Frontal cortex (tissue), 4 donors: ENCODE results near the gene EP300. TPM values are rescaled to one million over a fixed set of nuclear protein-coding genes. Genes with fewer than 3 reads are reported as not detected.

Experiments used
- DNase-seq, 2 donors: peaks; one replicate each; pipeline ENCODE4 v3.0.0; 2012; ENCODE audit warnings: low spot score in 2 of 2
- FAIRE-seq: peaks from 2 replicates; lab custom pipeline; 2012; peaks lifted over from hg19 to GRCh38; lab: Jason Lieb, UNC
- small RNA-seq: library from RNA; depleted of rRNA; stranded (forward); fragments of <200 nt; gene quantifications from one replicate; pipeline ENCODE3, GENCODE V24; 2014
- total RNA-seq: library from RNA; depleted of rRNA; stranded (reverse); fragments of >200 nt; gene quantifications from one replicate; pipeline ENCODE4 v1.2.3, GENCODE V29; 2014
- donor health status: control.
- donor health status: control.
- donor health status: control.

EP300 gene
- total RNA-seq, 1 donor from 2014 or later = 52.6 TPM

DNA sequence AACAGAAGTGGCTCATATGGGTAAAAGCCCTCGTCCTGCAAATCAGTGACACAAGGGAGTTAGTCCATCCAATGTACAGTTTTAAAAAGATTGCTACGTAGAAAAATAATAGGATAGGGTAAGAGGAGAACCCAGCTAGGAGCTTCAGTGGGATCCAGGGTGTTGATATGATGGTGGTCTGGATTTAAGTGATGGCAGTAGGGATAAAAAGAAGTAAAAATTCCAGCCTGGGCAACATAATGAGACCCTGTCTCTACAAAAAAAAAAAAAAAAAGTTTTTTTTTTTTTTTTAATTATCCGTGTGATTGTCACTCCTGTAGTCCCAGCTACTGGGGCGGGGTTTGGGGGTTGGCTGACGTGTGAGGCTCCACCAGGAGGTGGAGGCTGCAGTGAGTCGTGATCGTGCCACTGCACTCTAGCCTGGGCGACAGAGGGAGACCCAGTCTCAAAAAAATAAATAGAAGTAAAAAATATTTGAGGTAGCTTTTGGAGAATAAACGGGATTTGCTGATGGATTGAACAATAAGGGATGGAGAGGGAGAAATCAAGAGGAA, 105.7 kb downstream of the EP300 start:
- DNase-seq (no peak), FAIRE-seq (no peak)

DNA sequence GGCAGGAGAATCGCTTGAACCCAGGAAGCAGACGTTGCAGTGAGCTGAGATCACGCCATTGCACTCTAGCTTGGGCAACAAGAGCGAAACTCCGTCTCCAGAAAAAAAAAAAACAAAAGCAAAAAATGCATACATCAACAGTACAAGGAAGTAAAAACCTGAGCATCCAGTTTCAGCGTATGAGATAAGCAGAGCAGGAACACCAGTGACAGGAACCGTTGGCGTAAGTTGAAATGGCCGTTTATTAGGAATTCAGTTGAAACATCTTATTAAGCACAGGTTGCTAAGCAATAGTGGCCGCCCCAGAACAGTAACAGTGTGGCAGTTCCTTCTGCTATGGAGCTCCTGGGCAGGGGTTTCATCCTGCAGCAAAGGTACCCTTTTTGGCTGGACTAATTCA, 108.7 kb downstream of the EP300 start:
- DNase-seq = no peak
- FAIRE-seq = no peak

- no peak for DNase-seq
- no peak for FAIRE-seq
Measured at GRCh38 chr22:41203118-41203517, 110.7 kb downstream of the EP300 start.

- DNase-seq = no peak
- FAIRE-seq = no peak
Measured at GRCh38 chr22:41204066-41204465, 111.7 kb downstream of the EP300 start.

DNA sequence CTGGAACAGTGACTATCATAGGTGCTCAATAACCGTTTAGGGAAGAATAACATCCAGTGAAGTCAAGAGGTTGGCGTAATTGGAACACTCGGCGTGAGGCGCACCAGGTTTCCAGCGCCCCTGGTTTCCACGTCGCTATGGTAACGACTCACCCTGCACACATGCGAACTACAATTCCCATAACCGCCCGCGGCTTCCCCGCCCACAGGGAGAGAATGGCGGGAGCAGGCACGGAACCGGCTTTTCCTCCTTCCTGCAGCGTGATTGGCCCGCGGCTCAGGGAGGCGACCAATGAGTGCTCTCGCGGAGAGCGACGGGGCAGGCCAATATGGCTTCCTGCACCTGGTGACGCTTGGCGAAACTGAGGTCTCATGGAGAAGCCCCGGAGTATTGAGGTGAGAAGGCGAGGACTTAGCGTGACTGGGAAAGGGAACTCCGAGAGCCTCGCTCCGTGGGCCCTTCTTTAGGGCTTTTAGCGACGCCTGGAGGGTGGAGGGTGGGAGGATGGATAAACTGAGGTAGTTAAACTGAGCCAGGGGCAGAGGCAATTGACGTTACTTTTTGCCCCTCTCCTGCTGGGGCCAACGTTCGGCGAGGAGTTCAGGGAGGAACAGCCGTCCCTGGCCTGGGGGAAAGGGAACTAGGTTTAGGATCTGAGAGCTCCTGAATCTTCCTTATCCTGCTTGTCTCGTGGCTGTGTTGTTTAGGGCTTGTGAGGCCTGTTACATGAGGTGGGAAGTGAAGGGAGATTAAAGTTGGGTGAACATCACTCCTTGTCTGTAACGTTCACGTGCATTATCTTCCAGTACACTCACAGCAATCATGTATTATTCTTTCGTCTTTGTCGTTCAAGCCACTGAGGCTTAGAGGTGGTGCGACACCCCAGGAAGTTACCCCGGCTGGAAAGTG, 112.9 kb downstream of the EP300 start, which contains the start of gene L3MBTL2:
L3MBTL2 (plus strand) TSS at position 321 of the 909 bp plus-strand sequence; CDS start at position 372, 51 bp downstream.
- peak; percentile 88 to 99 for DNase-seq
- FAIRE-seq = peak; percentile 90

- no peak for FAIRE-seq
Measured at GRCh38 chr22:41206719-41207118, 114.3 kb downstream of the EP300 start.

DNA sequence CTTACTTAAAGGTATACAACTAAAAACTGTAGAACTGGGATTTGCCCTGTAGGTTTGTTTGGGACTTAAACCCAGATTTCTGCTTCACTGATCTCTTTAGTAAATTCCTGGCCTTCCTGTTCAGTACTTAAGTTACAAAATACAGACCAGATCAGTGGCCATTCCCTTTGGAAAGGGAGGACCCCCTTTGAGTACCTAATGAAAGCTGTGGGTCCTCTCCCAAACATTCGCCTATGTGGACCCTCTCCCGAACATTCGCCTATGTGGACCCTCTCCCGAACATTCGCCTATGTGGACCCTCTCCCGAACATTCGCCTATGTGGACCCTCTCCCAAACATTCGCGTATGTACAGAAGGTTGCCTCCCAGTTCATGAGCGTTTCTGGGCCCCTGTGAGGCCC, 123.0 kb downstream of the EP300 start:
- FAIRE-seq (no peak), DNase-seq (no peak)

More at GRCh38 chr22:41206719-41207118, 114.3 kb downstream of the EP300 start:
- DNase-seq = no peak

- no peak for FAIRE-seq
- no peak for DNase-seq
Measured at GRCh38 chr22:41215926-41216325, 123.5 kb downstream of the EP300 start.

DNA sequence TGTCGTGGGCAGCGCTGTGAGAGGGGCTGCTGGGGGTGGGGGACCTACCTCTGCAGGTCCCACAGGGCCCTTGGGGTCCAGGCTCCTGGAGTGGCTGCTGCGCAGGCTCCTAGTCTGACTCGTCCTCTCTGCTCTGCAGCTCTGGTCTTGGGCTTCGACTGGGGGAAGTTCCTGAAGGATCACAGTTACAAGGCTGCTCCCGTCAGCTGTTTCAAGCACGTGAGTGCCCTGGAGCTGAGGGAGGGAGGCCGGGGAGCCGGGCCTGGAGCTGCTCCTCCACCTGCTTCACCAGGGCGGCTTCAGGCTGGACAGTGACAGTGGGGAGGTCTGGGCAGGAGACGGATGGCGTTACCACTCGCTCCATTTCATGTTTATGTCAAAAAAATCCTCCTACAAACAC, 124.6 kb downstream of the EP300 start:
- FAIRE-seq (no peak), DNase-seq (no peak)

GRCh38 chr22:41217553-41218157, 125.3 kb downstream of the EP300 start:
- DNase-seq (peak in 1 of 2 donors; percentile 74), FAIRE-seq (no peak)

- FAIRE-seq = no peak
- DNase-seq = no peak
Measured at GRCh38 chr22:41222846-41223507, 130.6 kb downstream of the EP300 start.

GRCh38 chr22:41223535-41223934, 131.1 kb downstream of the EP300 start:
- DNase-seq = no peak
- FAIRE-seq = no peak

DNA sequence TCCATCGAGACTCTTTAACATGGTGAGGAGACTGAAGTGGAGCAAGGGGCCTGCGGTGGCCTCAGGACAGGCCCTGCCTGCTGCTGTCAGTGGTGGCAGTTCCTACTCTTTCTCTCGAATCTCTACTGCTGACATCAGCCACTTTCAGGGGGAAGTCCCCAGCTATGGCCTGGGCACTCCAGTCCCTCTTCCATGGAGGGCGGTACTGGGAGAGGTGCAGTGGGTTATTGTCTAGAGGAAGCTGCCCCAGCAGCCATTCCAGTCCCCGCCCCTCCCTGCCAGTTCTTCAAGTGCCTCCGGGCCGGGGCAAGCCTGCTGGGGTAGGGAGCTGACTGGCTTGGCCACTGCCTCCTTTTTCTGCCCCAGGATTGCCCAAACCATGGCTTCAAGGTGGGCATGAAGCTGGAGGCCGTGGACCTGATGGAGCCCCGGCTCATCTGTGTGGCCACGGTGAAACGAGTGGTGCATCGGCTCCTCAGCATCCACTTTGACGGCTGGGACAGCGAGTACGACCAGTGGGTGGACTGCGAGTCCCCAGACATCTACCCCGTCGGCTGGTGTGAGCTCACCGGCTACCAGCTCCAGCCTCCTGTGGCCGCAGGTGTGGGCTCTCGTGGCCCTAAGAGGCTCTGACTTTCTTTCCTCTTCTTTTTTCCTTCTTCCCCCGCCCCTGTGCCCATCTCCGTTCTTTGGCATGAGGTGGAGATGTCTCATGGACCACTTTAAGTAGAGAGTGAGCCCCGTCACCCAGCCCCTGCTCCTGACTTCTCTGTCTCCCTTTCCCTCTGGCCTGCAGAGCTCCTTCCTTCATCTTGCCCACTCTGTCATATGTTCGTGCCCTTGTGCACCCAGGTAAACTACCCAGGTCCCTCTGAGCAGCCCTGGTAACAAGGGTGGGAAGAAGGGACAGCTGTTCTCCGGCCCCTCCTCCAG, 134.6 kb downstream of the EP300 start:
- no peak for FAIRE-seq
- DNase-seq = no peak

GRCh38 chr22:41229215-41229614, 136.8 kb downstream of the EP300 start:
- no peak for FAIRE-seq
- DNase-seq = no peak

Small RNA genes within 50 kb of the gene (small RNA-seq; reads per million reads assigned to genes)
- gene RF00019 (not detected), gene RNU6-375P (not detected)

Other genes starting within 250 kb of the EP300 start
- 178 TPM for gene ST13, start 236.0 kb upstream of the EP300 start, total RNA-seq
- gene XPNPEP3, start 235.4 kb upstream of the EP300 start, total RNA-seq = 4.9 TPM
- not detected for gene DNAJB7, start 230.5 kb upstream of the EP300 start, total RNA-seq
- 96.2 TPM for gene RBX1, start 141.2 kb upstream of the EP300 start, total RNA-seq
- gene L3MBTL2, start 112.7 kb downstream of the EP300 start, total RNA-seq = 22.8 TPM
- gene CHADL, start 148.3 kb downstream of the EP300 start, total RNA-seq = 1.6 TPM
- 33.0 TPM for gene RANGAP1, start 193.6 kb downstream of the EP300 start, total RNA-seq
- gene ZC3H7B, start 208.9 kb downstream of the EP300 start, total RNA-seq = 48.5 TPM